ENCODE data around the gene P2RX2.
"Not testable (repeated sequence)": the region's sequence is repeated elsewhere in the genome, so short reads cannot be mapped to it uniquely, and the experiment has no call there.

P2RX2 gene

DNA sequence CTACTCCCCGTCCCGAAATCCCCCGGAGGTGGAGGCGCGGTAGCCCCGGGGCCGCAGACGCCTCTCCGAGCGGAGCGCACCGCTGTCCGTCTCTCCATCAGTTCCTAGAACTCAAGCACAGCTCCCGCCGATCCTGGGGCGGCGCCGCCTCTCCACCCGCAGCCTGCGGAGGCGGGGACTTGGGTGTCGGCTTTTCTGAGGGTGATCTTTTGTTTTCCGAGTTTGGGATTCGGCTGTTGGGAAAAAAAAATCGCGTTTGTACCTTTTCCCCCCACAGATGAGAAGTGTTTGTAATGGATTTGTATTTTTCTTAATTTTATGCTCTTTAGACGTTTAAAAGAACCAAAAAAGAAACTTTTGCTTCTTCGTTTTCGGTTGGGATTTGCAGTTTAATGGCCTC lies 34.8 kb upstream of the P2RX2 start:
- no peak for DNase-seq (ENCODE audit: low spot score)

DNA sequence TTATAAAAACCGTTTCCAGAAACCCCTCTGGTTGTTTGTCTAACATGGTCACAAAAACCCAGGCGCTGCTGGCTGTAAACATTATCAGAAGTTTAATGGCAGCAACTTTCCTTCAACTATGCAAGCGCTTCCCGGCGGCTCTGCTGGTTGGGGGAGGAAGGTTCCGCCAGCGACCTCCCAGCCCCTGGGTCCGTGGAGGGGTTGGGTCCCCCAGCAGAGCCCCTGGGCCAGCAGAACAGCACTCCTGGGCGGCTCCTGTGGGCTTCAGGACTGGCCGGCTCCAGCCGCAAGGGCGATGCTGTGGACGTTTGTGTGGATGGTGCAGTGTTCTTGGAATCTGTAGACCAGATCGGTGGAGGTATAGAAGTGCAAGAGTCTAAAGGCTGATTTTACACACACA lies 34.1 kb upstream of the P2RX2 start:
- DNase-seq (ENCODE audit: low spot score), result no peak

- no peak for DNase-seq (ENCODE audit: low spot score)
Measured at GRCh38 chr12:132585177-132585576, 33.4 kb upstream of the P2RX2 start.

GRCh38 chr12:132586929-132587328 lies 31.6 kb upstream of the P2RX2 start:
- DNase-seq (ENCODE audit: low spot score), result no peak

DNA sequence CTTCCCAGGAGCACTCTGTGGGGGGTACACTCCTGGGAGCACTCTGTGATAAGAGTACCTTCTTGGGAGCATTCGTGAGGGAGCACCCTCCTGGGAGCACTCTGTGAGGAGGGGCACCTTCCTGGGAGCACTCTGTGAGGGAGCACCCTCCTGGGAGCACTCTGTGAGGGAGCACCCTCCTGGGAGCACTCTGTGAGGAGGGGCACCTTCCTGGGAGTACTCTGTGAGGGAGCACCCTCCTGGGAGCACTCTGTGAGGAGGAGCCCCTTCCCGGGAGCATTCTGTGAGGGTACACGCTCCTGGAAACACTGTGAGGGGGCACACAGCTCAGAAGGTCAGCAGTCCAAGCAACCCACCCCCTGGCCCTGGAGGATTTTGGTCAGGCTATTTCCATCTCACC lies 30.8 kb upstream of the P2RX2 start:
- no peak for DNase-seq (ENCODE audit: low spot score)

- no peak for DNase-seq (ENCODE audit: low spot score)
Measured at GRCh38 chr12:132588319-132588718, 30.3 kb upstream of the P2RX2 start.

GRCh38 chr12:132588821-132589669 lies 29.5 kb upstream of the P2RX2 start:
- DNase-seq (ENCODE audit: low spot score), result no peak

- DNase-seq (ENCODE audit: low spot score), result no peak
Measured at GRCh38 chr12:132591107-132591935, 27.3 kb upstream of the P2RX2 start.

DNA sequence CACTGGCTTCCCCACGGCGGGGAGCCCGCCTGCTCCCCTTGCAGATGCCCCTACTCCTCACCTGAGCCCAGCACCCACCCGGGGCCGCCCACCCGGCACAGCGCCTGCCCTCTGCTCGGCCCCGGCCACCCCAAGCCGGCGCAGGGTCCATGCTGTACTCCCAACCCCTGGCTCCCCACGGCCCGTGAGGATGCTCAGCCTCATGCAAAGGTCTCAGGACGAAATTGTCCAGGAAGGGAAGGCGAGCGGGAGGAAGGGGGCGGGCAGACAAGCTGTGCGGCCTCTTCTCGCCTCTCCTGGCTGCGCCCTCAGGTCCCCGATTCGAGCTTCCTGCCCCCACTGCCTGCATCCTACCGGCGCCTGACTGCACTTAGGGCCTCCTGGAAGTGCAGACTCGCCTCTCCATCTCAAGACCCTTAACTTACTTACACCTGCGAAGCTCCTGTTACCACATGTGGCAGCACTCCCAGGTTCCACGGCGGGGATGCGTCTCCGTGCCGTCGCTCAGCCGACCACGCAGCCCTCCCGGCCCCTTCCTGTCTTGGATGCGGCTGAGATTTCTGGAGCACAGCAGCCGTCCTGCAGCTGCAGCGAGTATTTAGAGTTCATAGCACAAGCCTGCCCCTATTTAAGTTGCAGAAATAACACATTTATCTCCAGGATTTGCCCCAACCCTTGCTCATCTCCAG lies 26.1 kb upstream of the P2RX2 start:
- DNase-seq (ENCODE audit: low spot score), result no peak

DNA sequence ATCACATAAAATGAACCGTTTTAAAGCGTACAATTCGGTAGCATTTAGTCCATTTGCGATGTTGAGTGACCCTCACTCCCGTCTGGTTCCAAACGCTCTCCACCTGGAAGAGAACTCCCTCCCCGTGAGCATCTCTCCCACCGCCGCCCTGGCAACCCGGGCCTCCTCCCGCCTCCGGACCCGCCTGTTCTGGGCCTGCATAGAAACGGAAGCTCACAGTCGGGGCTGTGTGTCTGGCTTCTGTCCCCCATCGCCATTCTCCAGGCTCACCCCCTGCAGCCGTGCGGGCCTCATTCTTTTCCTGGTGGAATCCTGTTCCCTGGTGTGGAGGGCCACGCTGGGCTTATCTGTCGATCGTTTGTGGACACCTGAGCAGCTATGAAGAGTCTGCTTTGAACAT lies 25.5 kb upstream of the P2RX2 start:
- DNase-seq (ENCODE audit: low spot score), result no peak

- no peak for DNase-seq (ENCODE audit: low spot score)
Measured at GRCh38 chr12:132593521-132593920, 25.1 kb upstream of the P2RX2 start.

- no peak for DNase-seq (ENCODE audit: low spot score)
Measured at GRCh38 chr12:132593938-132594358, 24.6 kb upstream of the P2RX2 start.

GRCh38 chr12:132595183-132595582 lies 23.4 kb upstream of the P2RX2 start:
- DNase-seq (ENCODE audit: low spot score), result no peak

- no peak for DNase-seq (ENCODE audit: low spot score)
Measured at GRCh38 chr12:132596016-132596415, 22.6 kb upstream of the P2RX2 start.

- DNase-seq (ENCODE audit: low spot score), result no peak
Measured at GRCh38 chr12:132597333-132598316, 21.0 kb upstream of the P2RX2 start.

- not testable (repeated sequence) for DNase-seq (ENCODE audit: low spot score)
Measured at GRCh38 chr12:132599502-132599901, 19.1 kb upstream of the P2RX2 start.

DNA sequence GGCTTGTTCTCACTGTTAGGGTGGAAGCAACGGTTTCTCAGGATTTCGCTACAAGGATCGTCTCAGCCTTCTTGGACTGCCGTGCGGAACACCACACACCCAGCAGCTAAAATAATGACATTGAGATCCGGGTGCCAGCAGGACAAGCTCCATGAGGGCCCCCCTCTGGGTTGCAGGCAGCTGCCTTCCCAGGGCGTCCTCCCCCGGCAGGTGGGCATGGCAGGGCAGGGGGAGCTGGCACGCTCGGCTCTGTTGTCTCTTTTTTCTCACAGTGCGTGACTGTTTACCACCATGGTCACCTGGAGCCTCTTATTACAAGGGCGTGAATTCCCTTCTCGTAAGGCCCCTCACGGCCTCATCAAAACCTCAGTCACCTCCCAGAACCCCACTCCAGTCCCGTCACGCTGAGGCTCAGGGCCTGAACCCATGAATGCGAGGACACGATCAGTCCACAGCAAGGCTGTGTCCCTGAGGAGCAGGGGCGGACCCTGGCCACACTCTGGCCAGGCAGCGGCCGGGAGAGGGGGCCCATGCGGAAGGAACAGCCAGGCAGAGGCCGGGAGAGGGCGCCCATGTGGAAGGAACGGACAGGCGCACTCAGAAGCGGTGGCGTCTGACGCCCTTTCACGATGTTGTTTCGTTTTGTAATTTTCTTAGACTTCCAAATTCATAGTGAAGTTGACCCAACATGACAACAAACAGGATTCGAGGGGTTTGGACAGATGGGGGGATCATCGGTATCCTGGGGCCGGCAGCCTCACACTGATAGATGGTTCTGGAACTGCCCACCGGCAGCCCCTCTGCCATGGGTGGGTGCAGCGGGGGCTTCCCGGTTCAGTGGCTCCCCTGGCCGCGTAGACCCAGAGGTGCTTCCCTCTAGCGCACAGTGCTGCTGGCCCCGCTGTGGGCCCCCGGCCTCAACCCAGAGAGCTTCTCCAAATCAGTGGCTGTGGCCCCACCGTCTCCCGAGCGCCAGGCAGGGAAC lies 18.2 kb upstream of the P2RX2 start:
- no peak for DNase-seq (ENCODE audit: low spot score)

DNA sequence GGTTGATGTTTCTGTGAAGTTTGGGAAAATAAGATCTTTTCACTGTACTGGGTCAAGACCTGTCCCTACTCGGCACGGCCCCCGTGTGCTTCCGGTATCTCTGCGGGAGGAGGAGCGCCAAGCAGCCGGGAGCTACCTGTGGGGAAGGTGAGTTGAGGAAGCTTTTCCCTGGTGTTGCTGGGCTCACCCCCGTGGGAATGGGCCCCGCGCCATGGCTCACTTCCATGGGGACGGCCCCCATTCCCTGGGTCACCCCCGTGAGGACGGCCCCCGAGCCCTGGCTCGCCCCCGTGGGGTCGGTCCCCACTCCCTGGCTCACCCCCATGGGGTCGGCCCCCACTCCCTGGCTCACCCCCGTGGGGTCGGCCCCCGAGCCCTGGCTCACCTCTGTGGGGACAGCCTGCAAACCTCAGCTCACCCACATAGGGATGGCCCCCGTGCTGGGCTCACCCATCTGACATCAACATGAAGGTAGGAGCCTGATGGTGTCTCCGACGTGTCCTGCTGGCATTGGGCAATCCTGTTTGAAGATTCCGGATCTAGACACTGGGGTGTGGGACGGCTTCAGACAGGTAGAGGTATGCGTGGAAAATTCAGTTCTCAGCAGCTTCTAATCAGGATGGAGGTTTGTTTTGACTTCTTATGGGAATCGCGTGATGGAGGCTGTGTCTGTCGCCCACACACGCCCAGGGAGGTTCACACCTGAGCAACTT lies 17.2 kb upstream of the P2RX2 start:
- no peak for DNase-seq (ENCODE audit: low spot score)

DNA sequence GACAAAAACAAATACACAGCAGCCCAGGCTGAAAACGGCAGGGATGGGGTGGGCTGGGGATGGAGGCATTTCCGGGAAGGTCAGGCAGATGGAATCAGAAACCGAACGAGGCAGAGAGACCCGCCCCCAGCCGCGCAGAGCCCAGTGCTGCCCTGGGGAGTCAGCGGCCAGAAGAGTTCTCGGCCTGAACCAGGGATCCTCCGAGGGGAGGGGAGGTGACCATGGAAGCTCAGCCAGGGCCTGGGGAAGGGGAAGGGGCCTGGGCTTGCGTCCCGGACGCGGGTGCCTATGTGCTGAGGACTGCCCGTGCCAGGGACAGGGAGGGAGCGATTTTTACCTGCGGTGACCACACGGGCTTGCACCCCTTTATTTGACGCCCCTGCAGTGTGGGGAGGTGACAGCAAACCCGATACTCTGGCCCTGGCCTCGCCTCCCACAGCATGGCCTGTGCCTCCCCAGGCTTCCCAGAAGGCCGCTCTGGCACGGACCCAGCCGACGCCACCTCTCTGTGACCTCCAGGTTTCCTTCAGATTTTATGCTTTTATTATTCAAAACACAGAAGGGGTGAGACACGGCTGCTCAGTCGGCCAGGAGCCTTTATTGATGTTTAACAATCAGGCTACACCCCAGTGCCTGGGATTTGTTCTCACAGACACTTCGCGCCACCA lies 15.9 kb upstream of the P2RX2 start:
- DNase-seq (ENCODE audit: low spot score), result no peak

Data from activated CD4-positive, alpha-beta T cell treated with anti-CD3 and anti-CD28 coated beads, Interleukin-2, Interleukin-4, amounts not matched to agents 100 ng/mL and 50 ng/mL, durations not matched to agents 16 hours and 8 hours (primary cell).